Measurements from ENCODE around the gene KIF21A.

DNA sequence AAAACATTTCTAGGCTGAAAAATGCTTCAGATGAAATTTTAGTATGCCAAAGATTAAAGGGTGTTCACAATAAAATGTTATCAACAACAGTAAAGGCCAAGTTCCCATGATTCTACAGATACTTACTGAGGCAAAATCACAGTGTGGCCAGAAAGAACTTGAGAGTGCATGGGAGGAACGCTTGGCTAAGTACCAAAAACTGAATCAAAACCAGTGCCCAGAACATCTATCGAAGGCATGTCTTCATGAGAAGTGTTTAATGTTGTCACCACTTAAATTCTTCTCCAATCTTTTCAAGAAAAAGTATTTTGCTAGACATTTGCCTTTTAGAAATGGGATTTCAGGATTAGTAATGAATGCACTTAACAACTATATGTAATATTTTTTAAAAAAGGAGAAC is 41.5 kb downstream of the KIF21A start:
- TF ChIP-seq CTCF (IDR thresholded peaks at IDR 0.05) (no peak), POLR2A (IDR thresholded peaks at IDR 0.05) (no peak)
